Thoracic aorta (tissue), 2 donors: ENCODE measurements around the gene ABCF3. TPM values are rescaled to one million over a fixed set of nuclear protein-coding genes. Genes with fewer than 3 reads are reported as not detected.

ENCODE experiments used
- ATAC-seq: fragments of 150-250 bp; one replicate; pipeline ENCODE4 v1.8.0; 2017; ENCODE audit warnings: low read depth; ENCODE audit not compliant: insufficient number of reproducible peaks, low FRiP score
- DNase-seq: peaks from one replicate; pipeline ENCODE4 v3.0.0-alpha.2; 2020; ENCODE audit warnings: low spot score
- H3K27ac ChIP-seq, 2 donors: fragments of 200-600 bp; sonication (generic); 1 replicate in 1 of 2; 2 replicates in 1 of 2; pipeline ENCODE4 v1.5.1; 2016; ENCODE audit warnings: mild to moderate bottlenecking in 2 of 2, moderate library complexity in 2 of 2
- H3K27me3 ChIP-seq: fragments of 200-600 bp; sonication (generic); replicated peaks from 2 replicates; pipeline ENCODE4 v1.6.0; 2016; ENCODE audit warnings: mild to moderate bottlenecking; ENCODE audit not compliant: insufficient read depth
- H3K36me3 ChIP-seq: fragments of 200-600 bp; sonication (generic); one replicate; pipeline ENCODE4 v1.5.1; 2016
- H3K4me1 ChIP-seq, 2 donors: fragments of 200-600 bp; sonication (generic); 1 replicate in 1 of 2; 2 replicates in 1 of 2; pipeline versions ENCODE4 v1.5.1 to v1.6.0; 2016; ENCODE audit warnings: low read depth in 2 of 2, mild to moderate bottlenecking in 1 of 2; ENCODE audit not compliant: control insufficient read depth in 1 of 2
- H3K4me3 ChIP-seq: fragments of 200-600 bp; sonication (generic); 2 replicates; pipeline ENCODE4 v1.5.1; 2016; ENCODE audit warnings: mild to moderate bottlenecking
- H3K9me3 ChIP-seq: fragments of 200-600 bp; sonication (generic); 2 replicates; pipeline ENCODE4 v1.5.1; 2016
- total RNA-seq, 2 donors: library from RNA; depleted of rRNA; stranded (reverse); fragments of >200 nt; gene quantifications; one replicate each; pipeline versions ENCODE4 v1.1.0 to v1.2.3, GENCODE V29; 2016
- TF ChIP-seq, protein P1 (sequence below): fragments of 200-600 bp; sonication (generic); IDR thresholded peaks from one replicate; pipeline ENCODE4 v1.5.1; 2019; ENCODE audit warnings: antibody characterized with exemption

ABCF3 gene
- total RNA-seq, 2 donors from 2014 or later: 50.2 to 62.1 TPM

- no peaks in the 10 kb centered on the region for H3K27me3 ChIP-seq
- ATAC-seq: no peak
Observed at GRCh38 chr3:184239221-184239620, 53.2 kb downstream of the ABCF3 start.

DNA sequence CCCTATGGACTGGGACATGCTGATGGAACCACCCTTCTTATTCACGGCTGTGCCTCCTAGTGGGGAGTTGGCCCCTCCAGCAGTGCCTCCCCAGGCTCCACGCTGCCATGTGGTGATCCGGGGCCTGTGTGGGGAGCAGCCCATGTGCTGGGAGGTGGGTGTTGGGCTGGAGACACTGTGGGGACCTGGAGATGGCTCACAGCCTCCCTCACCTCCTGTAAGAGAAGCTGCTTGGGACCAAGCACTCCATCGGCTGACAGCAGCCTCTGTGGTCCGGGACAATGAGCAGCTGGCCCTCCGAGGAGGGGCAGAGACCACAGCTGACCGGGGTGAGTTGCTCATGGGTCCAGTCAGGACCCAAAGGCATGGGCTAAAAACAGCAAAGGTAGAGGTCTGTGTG lies 53.7 kb downstream of the ABCF3 start:
- TF ChIP-seq, protein P1, sequence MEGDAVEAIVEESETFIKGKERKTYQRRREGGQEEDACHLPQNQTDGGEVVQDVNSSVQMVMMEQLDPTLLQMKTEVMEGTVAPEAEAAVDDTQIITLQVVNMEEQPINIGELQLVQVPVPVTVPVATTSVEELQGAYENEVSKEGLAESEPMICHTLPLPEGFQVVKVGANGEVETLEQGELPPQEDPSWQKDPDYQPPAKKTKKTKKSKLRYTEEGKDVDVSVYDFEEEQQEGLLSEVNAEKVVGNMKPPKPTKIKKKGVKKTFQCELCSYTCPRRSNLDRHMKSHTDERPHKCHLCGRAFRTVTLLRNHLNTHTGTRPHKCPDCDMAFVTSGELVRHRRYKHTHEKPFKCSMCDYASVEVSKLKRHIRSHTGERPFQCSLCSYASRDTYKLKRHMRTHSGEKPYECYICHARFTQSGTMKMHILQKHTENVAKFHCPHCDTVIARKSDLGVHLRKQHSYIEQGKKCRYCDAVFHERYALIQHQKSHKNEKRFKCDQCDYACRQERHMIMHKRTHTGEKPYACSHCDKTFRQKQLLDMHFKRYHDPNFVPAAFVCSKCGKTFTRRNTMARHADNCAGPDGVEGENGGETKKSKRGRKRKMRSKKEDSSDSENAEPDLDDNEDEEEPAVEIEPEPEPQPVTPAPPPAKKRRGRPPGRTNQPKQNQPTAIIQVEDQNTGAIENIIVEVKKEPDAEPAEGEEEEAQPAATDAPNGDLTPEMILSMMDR: no peak
- peaks cover 25% of the 10 kb centered on the region for H3K36me3 ChIP-seq
- ATAC-seq: no peak
- no peaks in the 10 kb centered on the region for H3K9me3 ChIP-seq
- H3K4me3 ChIP-seq: no peak overlapping the region
- no peaks in the 10 kb centered on the region for H3K27me3 ChIP-seq
- no peak for DNase-seq
- H3K4me1 ChIP-seq: no peaks in the 10 kb centered on the region
- H3K27ac ChIP-seq: no peak overlapping the region

More at GRCh38 chr3:184239221-184239620, 53.2 kb downstream of the ABCF3 start:
- Histone ChIP-seq H3K4me1 (no peaks in the 10 kb centered on the region), H3K9me3 (no peaks in the 10 kb centered on the region), H3K36me3 (peaks cover 20% of the 10 kb centered on the region), H3K4me3 (no peak overlapping the region), H3K27ac (no peak overlapping the region)
- TF ChIP-seq, protein P1: no peak
- no peak for DNase-seq

- TF ChIP-seq, protein P1: no peak
- no peaks in the 10 kb centered on the region for H3K27me3 ChIP-seq
- no peaks in the 10 kb centered on the region for H3K4me1 ChIP-seq
- no peak overlapping the region for H3K27ac ChIP-seq
- DNase-seq (no peak), ATAC-seq (no peak)
- H3K4me3 ChIP-seq: no peak overlapping the region
- H3K36me3 ChIP-seq: peaks cover 32% of the 10 kb centered on the region
- no peaks in the 10 kb centered on the region for H3K9me3 ChIP-seq
Observed at GRCh38 chr3:184240384-184241140, 54.6 kb downstream of the ABCF3 start.

GRCh38 chr3:184241141-184241446 lies 55.1 kb downstream of the ABCF3 start:
- no peaks in the 10 kb centered on the region for H3K4me1 ChIP-seq
- peaks cover 33% of the 10 kb centered on the region for H3K36me3 ChIP-seq
- TF ChIP-seq, protein P1: no peak
- no peak overlapping the region for H3K27ac ChIP-seq
- no peaks in the 10 kb centered on the region for H3K27me3 ChIP-seq
- DNase-seq: no peak
- ATAC-seq: no peak
- H3K4me3 ChIP-seq: no peak overlapping the region
- H3K9me3 ChIP-seq: no peaks in the 10 kb centered on the region

DNA sequence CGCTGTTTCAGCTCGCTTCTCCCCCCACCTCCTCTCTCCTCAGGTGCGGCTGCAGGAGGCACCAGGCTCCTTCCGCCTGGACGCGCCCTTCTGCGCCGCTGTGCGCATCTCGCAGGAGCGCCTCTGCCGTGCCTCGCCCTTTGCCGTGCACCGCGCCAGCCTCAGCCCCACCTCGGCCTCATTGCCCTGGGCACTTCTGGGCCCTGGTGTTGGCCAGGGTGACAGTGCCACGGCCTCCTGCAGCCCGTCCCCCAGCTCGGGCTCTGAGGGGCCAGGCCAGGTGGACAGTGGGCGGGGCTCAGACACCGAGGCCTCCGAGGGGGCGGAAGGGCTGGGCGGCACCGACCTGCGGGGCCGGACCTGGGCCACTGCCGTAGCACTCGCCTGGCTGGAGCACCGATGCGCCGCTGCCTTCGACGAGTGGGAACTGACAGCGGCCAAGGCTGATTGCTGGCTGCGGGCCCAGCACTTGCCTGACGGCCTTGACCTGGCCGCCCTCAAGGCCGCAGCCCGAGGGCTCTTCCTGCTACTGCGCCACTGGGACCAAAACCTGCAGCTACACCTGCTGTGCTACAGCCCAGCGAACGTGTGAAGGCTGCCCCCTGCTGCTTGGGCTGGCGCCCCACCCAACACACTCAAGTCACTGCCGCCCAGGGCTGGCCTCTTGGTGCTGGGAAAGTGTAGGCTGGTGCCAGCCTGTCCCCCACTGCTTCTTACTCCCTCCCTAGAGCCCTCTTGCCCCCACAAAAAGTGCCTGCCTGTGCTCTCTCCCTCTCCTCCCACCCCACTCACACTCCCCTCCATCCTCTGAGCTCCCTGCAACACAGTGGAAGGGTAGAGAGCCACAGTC lies 55.7 kb downstream of the ABCF3 start:
- H3K27ac ChIP-seq: no peak overlapping the region
- DNase-seq (no peak), ATAC-seq (no peak)
- H3K4me1 ChIP-seq: no peaks in the 10 kb centered on the region
- no peaks in the 10 kb centered on the region for H3K9me3 ChIP-seq
- H3K27me3 ChIP-seq: no peaks in the 10 kb centered on the region
- no peak overlapping the region for H3K4me3 ChIP-seq
- TF ChIP-seq, protein P1: no peak
- H3K36me3 ChIP-seq: peaks cover 33% of the 10 kb centered on the region
